Stimulated activated CD8-positive, alpha-beta memory T cell treated with anti-CD3 and anti-CD28 coated beads, Interleukin-7, amount 100 ng/mL, for 4 hours (primary cell): ENCODE measurements around the gene ETS2.
A peak's percentile ranks its signal among the peaks of the same experiment; 100 is the strongest.
"Not testable (repeated sequence)": the region's sequence is repeated elsewhere in the genome, so short reads cannot be mapped to it uniquely, and the experiment has no call there.

ENCODE experiments used
- DNase-seq, 2 donors: peaks; one replicate each; pipeline ENCODE4 v3.0.0-alpha.2; 2020; ENCODE audit warnings: low read depth in 2 of 2

ETS2 gene

DNA sequence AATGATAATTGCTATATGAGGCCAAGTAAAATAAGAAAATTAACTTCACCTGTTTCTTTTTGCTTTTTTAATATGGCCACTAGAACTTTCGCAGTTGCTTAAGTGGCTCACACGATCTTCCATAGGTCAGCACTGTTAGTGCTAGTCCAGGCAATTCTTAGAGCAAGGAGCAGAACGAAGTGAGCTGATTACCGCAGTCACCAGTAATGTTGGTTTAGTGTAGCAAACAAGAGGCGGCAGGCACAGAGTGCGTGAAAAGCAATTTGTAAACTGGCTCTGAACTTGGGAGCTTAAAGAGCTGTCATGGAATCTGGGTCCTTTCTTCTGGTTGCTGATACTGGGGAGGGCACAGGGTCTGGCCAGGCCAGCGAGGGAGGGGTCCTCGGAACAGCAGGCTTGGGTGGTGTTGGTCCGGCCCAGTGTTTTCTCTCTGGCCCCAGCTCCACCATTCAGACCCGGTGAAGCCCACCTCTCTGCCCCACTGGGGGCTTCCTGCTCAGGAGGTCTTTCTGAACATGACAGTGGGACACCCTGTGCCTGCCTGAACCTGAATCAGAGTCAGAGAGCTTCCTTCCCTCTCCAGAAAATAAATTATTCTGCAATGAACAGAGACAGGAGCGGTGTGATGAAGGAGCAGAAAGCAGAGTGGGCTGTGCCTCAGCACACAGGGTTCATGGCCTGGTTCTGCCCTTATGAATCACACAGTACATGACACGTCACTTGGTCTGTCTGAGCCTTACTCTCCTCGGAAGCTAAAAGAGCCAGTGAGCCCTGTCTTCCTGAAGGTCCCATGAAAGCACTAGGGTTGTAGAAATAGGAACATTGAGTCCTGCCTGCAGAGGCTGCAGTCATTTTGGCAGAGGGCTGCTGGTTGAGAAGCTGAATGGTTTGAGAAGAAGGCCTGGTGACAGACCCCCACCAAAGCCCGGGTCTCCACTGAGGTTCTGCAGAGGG lies 11.9 kb downstream of the ETS2 start:
- no peak for DNase-seq

DNA sequence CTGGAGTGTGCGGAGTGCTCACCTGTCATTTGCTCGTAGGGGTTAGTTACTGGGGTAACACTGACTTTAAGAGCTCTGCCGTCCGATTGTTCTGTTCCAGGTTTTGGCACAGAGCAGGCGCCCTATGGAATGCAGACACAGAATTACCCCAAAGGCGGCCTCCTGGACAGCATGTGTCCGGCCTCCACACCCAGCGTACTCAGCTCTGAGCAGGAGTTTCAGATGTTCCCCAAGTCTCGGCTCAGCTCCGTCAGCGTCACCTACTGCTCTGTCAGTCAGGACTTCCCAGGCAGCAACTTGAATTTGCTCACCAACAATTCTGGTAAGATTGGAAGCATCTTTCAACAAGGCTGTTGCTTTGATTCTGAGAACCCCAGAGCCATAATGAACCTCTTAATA lies 12.6 kb downstream of the ETS2 start:
- DNase-seq, result no peak

DNA sequence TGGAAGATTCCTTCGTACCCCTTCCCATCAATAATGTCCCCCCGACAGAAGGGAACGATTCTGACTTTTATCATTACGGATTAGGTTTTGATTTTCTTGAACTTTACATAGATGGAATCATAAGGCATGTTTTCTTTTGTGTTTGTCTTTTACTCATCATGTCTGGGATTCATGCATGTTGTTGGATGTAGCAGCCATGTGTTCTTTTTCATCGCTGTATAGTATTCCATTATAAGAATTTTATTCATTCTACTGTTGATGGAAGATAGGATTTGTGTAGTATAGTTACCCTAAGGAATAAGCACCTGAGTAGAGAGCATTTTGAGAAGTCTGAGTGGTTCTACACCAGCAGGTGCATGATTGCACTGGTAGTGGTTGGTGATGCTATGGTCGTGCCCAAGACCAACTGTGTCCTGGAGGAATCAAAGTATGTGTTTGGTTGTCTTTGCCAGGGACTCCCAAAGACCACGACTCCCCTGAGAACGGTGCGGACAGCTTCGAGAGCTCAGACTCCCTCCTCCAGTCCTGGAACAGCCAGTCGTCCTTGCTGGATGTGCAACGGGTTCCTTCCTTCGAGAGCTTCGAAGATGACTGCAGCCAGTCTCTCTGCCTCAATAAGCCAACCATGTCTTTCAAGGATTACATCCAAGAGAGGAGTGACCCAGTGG lies 13.5 kb downstream of the ETS2 start:
- no peak for DNase-seq

DNA sequence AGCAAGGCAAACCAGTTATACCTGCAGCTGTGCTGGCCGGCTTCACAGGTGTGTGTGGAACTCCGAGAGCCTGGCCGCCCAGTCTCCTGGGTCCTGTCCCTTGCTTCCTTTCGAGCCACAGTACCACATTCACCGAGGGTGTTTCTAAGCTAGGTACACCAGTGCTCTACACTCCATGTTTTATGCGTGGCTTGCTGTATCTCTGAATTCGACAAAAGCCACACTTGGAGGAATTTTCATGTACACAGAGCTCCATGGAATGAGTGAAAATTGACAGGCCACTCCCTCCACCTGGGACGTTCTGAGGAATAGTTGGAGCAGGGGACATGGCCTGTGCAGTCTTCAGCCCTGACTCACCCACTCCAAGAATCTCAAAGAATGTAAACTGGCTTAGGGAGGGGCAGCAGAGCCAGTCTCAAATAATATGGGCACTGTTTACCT lies 14.0 kb downstream of the ETS2 start:
- no peak for DNase-seq

DNA sequence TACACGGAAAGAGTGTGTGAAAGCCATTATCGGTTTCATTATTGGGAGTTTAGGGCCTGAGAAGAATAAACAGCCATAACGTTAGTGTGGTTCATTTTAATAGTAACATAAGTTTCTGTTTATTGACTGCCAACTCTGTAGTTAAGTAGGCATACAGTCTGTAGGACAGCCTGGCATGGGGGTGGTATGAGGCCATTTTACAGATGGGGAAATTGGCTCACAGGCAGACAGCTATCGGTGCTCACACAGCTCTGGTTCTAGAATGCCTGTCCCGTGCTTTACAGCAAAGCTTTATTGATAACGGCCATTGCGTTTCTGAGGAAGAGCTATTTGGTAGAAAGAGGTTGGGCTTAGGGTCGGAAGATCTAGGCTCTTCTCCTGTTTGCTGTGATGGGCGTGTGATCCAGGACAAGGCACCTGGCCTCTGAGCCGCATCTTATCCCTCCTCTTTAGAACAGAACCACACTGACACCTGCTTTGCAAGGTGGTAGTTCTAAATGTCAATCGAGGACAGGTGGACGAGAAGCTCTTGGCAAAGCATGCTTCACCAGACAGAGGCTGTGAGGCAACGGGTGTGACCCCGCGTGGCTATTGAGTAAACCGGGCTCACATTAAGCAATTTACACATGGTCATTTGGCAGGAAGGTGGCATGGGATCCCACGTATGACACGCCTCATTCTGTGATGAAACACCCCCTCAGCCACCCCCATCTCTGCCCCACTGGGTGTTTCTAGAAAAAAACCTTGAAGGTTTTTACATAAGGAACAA lies 14.9 kb downstream of the ETS2 start:
- DNase-seq, result no peak

DNA sequence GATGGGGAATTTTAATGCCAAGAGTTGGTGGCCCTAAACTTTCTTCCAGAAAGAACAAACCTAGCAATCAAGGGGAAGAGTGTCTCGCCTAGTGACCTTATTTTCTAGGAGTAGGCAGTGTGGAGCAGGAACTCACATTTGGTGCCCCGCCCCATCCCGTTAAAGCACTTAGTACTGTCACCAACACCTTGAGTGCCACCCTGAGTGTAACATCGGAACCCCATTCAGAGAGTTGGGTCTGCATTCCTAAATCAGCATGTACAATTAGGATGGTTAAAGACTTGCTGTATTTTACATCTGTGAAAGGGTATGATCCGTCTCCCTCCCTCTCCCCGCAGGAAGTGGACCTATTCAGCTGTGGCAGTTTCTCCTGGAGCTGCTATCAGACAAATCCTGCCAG lies 15.5 kb downstream of the ETS2 start:
- DNase-seq, result no peak

DNA sequence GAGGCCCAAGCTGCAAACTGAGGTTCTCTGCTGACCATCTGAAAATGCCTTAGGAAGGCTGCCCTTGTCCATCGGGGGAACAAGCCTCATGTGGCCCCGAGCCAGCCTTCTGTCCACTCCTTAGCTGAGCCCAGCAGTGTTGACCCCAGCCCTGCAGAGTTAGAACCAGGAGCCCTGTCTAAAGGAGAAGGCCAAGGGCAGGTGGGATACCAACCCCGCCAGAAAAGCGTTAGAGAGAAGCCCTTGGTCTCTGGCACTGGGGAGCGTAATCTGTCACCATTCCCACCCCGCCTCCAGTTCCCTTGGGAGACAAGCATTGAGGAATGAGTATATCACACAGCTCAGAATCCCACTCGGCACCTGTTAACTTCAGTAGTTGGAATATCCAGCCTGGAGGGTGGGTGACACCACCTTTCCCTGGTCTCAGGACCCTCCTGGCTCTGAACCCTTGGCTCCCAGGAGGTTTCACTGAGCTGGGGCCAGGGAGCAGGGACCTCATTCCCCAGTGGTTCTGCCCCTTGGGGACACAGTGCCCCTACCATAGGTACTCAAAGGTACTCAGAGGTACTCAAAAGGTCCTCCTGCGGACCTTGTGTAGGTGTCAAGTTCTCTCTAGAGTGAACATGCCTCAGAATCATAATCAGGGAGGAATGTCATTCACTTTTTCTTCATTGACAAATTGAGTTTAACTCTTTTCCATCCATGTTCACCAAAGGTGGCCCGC lies 16.4 kb downstream of the ETS2 start:
- DNase-seq, result no peak

DNA sequence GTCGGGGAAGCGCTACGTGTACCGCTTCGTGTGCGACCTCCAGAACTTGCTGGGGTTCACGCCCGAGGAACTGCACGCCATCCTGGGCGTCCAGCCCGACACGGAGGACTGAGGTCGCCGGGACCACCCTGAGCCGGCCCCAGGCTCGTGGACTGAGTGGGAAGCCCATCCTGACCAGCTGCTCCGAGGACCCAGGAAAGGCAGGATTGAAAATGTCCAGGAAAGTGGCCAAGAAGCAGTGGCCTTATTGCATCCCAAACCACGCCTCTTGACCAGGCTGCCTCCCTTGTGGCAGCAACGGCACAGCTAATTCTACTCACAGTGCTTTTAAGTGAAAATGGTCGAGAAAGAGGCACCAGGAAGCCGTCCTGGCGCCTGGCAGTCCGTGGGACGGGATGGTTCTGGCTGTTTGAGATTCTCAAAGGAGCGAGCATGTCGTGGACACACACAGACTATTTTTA lies 17.1 kb downstream of the ETS2 start:
- no peak for DNase-seq

DNA sequence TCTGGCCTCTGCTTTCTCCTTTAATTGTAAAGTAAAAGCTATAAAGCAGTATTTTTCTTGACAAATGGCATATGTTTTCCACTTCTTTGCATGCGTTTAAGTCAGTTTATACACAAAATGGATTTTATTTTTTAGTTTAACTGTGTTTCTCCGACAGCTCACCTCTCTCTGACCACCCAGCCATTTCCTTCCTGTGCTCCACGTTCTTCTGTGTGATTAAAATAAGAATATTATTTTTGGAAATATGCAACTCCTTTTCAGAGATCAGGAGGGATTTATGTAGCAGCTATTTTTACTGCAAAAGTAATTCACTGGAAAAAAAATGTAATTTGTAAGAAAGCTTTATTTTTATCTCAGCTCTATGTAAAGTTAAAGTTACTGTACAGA lies 18.0 kb downstream of the ETS2 start:
- no peak for DNase-seq

DNA sequence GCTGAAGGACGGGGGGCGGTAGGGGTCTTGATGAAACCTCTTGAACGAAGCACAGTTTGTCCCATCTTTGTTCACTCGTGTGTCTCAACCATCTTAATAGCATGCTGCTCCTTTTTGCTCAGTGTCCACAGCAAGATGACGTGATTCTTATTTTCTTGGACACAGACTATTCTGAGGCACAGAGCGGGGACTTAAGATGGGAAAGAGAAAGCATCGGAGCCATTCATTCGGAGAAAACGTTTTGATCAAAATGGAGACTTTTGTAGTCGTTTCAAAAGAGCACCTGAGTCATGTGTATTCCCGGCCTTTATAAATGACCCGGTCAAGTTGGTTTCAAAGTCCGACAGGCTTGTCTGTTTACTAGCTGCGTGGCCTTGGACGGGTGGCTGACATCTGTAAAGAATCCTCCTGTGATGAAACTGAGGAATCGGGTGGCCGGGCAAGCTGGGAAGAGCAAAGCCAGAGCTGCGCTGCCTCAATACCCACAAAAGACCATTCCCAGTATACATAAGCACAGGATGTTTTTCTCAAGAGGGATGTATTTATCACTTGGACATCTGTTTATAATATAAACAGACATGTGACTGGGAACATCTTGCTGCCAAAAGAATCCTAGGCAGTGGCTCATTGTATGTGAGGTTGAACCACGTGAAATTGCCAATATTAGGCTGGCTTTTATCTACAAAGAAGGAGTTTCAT lies 18.5 kb downstream of the ETS2 start:
- no peak for DNase-seq

DNA sequence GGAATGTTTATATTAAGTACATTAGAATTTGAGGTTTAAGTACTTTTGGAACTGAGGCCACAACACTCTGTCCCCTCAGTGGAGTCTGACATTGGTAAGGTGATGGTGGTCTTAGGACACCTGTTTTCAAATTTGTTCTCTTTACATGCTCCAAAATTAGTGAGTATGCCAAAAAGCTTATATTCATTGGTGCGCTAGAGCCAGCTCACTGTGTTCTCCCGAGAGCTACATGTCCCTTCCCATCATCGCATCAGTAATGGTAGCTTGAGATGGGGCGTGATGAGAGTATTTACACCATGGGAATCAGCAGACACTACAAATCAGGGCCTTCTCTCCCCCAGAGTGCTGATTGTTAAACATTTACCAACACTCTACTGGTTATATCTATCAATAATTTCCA lies 19.5 kb downstream of the ETS2 start:
- DNase-seq, result no peak

DNA sequence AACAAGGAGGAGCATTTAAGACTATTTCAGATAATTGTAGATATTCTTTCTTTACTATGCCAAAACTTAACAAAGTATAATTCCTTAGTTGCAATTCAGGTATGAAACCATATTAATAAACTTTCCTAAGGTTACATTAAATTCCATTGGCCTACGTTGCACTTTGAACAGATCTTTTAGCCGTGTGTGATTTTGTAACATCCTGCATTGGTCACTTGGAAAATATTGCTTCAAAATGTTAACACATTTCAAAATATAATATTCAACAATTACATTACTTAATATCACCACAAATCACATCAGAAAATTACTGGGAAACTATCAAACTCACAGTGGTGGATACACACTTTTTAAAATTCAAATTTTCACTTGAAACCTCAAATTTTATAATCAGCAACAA lies 20.2 kb downstream of the ETS2 start:
- no peak for DNase-seq

DNA sequence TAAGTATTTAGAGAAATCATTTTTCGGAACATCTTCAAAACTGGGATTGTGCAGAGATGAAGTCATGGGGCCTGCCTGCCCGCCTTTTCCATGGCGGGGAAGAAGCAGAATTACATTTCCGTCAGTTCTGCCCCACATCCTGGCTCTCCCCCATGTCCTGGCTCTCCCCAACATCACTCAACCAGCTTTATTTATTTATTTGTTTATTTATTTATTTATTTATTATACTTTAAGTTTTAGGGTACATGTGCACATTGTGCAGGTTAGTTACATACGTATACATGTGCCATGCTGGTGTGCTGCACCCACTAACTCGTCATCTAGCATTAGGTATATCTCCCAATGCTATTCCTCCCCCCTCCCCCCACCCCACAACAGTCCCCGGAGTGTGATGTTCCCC lies 22.4 kb downstream of the ETS2 start:
- DNase-seq, result not testable (repeated sequence)

DNA sequence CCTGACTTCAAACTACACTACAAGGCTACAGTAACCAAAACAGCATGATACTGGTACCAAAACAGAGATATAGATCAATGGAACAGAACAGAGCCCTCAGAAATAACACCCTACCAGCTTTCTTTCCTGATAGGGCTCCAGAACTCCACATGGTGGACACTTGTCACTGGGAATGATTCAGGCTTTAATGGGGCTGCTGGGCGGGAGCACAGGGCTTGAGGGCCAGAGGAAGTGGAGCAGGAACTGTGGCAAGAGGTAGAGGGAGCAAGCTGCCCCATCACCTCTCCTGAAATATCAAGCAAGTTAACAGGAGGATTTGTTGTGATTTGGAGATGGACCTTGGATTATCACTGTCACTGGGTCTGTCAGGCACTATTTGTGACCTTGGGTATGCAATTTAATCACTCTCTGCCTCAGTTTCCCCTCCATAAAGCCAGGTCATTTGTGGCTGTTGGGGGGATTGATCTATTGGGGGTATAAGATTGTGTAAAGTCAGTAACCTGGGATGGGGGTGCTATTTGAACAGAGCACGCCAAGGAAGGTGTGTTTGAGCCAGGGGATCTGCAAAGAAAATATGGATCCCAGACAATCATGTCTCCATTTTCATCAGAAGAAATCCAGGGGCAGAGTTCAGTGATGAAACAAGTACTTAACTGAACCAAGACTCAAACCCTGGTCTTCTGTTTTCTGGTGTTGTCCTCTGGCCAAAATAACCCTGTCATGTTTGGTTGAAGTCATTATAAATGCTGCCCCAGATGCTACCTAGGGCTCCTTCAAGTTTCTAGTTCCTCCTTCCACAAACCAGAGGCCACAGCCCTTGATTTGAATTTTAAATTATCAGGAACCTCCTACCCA lies 25.2 kb downstream of the ETS2 start:
- DNase-seq, result no peak

DNA sequence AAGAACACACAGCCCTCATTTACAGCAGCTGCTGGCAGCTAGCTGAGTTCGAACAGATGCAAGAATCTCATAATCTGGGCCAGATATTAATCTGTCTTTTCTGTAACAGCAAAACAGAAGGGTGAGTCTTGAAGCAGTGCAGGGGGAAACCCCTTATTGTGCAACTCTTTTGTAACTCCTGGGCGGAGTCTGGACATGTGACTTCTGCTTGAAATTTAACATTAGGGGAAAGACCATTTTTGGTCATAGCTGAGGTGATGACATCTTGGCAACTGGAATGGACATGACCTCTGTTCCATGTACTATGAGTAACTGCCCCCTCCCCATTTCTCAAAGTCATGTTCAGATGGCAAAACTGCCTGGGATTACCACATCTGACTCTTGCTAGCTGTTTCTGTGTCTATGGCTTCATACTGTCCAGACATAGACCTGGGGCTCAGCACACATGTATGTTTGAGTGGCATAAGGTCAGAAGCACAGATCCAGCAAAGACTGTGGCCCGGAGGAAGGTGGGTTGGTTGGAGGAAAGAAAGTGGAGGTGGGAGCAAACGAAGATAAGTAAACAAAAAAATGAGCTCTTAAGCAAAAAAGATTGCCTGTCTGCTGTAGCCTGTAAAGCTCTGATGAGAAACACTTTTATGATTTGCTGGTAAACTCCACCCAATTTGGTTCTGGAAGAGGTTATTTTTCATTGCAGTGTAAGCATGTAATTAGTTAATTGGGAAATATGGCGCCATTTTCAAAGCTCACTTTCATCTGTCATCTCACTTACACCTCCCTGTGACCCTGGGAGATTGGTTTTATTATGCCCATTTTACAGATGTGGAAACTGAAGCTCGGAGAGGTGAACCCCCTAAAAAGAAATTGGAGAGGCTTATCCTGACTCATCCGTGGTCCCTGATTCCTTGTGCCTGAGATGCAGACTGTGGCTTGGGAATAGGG lies 26.1 kb downstream of the ETS2 start:
- DNase-seq, result peak in 1 of 2 donors; percentile 13

DNA sequence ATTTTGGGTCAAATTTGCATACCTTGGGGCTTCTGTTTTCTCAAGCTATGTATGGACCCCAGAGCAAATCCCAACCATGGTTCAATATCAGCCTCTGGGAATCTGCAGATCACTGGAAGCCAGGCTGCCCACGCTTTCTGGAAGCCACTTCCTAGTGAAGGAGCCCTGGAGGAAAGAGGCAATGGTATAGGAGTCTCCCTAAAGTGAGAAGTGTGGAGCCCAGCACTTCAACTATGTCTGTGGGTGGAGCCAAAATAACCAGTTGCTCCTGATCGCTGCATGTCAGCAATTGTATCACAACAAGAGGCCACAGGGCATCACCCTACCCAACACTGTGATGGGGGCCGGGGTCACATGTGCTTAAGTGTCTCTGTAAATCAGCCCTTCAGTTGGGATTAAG lies 26.9 kb downstream of the ETS2 start:
- no peak for DNase-seq

DNA sequence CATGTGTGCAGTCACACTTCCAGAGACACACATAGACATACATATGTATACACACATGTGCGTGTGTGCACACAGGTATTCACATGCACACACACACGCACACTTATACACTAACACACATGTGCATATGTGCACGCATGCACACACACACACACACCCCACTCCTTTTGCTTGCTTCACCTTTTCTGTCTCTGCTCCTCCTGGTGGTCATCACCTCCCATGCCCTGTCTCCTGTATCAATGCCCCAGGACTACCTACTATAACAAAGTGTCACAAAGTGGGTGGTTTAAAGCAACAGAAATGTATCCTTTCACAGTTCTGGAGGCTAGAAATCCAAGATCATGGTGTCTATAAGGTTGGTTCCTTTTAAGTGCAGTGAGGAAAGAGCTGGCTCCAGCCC lies 27.4 kb downstream of the ETS2 start:
- no peak for DNase-seq

DNA sequence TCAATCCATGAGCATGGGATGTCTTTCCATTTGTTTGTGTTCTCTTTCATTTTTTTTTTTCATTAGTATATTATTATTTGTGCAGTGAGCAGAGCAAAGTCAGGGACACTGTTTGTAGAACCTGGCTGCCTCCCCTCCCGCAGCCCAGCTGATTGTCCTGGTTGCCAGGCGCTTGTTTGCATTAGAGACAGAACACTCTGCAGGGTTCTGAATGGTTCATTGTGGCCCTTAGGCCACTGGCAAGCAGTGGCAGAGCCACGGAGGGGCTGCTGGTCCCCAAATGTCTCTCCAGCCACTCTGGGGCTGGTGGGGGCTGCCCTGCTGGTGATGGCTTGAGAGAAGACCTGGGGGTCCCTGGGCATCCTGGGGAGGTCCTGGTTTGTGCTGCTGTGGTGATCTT lies 29.0 kb downstream of the ETS2 start:
- DNase-seq, result no peak
